H1 (cell line): ENCODE results near the gene FGFR2. TPM values are rescaled to one million over a fixed set of nuclear protein-coding genes. Genes with fewer than 3 reads are reported as not detected.

Source experiments
- ASH2L ChIP-seq: fragments of 200-600, 300-600 bp; sonication (generic); IDR thresholded peaks from one replicate; pipeline ENCODE4 v1.7.1; 2017; ENCODE audit warnings: low read length
- ATF2 ChIP-seq: IDR thresholded peaks from 2 replicates; pipeline ENCODE4 v1.6.1; 2012; ENCODE audit warnings: low read length, inconsistent platforms
- BACH1 ChIP-seq: IDR thresholded peaks from 2 replicates; pipeline ENCODE4 v1.6.1; 2012; ENCODE audit warnings: low read length, improper control_type of control experiment
- CEBPB ChIP-seq: IDR thresholded peaks from 2 replicates; pipeline ENCODE4 v1.6.1; 2012; ENCODE audit warnings: low read depth, low read length
- CHD7 ChIP-seq: fragments of 300-600 bp; sonication (generic); IDR thresholded peaks from 2 replicates; pipeline ENCODE4 v1.7.1; 2012; ENCODE audit warnings: low read length, moderate library complexity, mild to moderate bottlenecking, inconsistent platforms; ENCODE audit not compliant: insufficient replicate concordance
- EGR1 ChIP-seq: IDR thresholded peaks from 2 replicates; pipeline ENCODE4 v1.6.1; 2011; ENCODE audit warnings: low read depth, low read length, borderline replicate concordance
- EZH2 ChIP-seq: fragments of 200-600 bp; sonication (generic); IDR thresholded peaks from 2 replicates; pipeline ENCODE4 v1.7.1; 2012; ENCODE audit warnings: low read depth, mild to moderate bottlenecking, moderate library complexity, low read length, inconsistent platforms; ENCODE audit not compliant: severe bottlenecking
- HDAC6 ChIP-seq: IDR thresholded peaks from one replicate; pipeline ENCODE4 v1.7.1; 2012; ENCODE audit warnings: low read depth, mild to moderate bottlenecking, inconsistent platforms, low read length, moderate library complexity
- RNF2 ChIP-seq: fragments of 200-900, 300-1000 bp; sonication (generic); IDR thresholded peaks from 2 replicates; pipeline ENCODE4 v1.7.1; 2016; ENCODE audit warnings: borderline replicate concordance, low read depth, mild to moderate bottlenecking, antibody characterized with exemption, low read length; ENCODE audit not compliant: poor library complexity, severe bottlenecking; ENCODE audit errors: missing control alignments
- polyA plus RNA-seq, 7 experiments: library from polyadenylated mRNA; depleted of rRNA in 3 of 7; stranded (reverse) in 5 of 7; unstranded in 2 of 7; fragments of >200 nt in 5 of 7; fragments of 200-250 nt in 2 of 7; gene quantifications; 1 replicate in 5 of 7; 2 replicates in 1 of 7; 4 replicates in 1 of 7; pipeline versions ENCODE4 v1.2.1 to v1.2.3, GENCODE V29; 2011 to 2013; ENCODE audit warnings: missing spikeins in 2 of 7, mixed read lengths in 2 of 7
- total RNA-seq: library from RNA; stranded (reverse); fragmentation: NEBNext Ultra II Directional; extraction: Animal tissue kit (Norgen Biotek cat#: 25700); gene quantifications from 2 replicates; pipeline ENCODE4 v1.2.1, GENCODE V29; 2021

FGFR2 gene
- total and polyA plus RNA-seq, 2 of the 8 experiments (the other 6 are each of a cell fraction or from before 2014, with no cell fraction given): 50.2 to 81.2 TPM

- TF ChIP-seq CHD7 (no peak), CEBPB (no peak), EZH2 (no peak), RNF2 (no peak), EGR1 (no peak), ATF2 (no peak), BACH1 (no peak), ASH2L (no peak), HDAC6 (no peak)
These were observed 94.6 kb downstream of the FGFR2 start (continued) for GRCh38 chr10:121503587-121504051.
